HCT116 (cell line): ENCODE results near the gene TRIM27. TPM values are rescaled to one million over a fixed set of nuclear protein-coding genes. Genes with fewer than 3 reads are reported as not detected.

ENCODE experiments used
- ATAC-seq: fragments of 200-7000 bp; cut with Tn5 transposase; 2 replicates; pipeline ENCODE4 v1.9.1; 2020; ENCODE audit warnings: mild to moderate bottlenecking, moderate library complexity
- BruUV-seq: library from RNA; stranded (reverse); fragments of 400-500 nt; replicated peaks from 2 replicates; lab custom pipeline; 2021; lab: Mats Ljungman, UMichigan
- CTCF ChIA-PET: fragments of 300-600 bp; sonication (Branson Sonifier 250); formaldehyde crosslinking; loops from one replicate; lab custom pipeline; 2021; ENCODE audit warnings: antibody characterized with exemption; lab: Charles Lee
- POLR2A ChIA-PET: fragments of 300-600, 350-600 bp; sonication (Branson Sonifier 250); formaldehyde crosslinking; loops from one replicate; lab custom pipeline; 2021; ENCODE audit warnings: antibody characterized with exemption; lab: Charles Lee
- RAD21 ChIA-PET, 2 experiments: fragments of 300-600 bp; sonication (Branson Sonifier 250); formaldehyde crosslinking; loops; one replicate each; lab custom pipeline; 2023; ENCODE audit warnings: low total read pairs in 2 of 2; ENCODE audit not compliant: uncharacterized antibody in 2 of 2, unreplicated experiment in 2 of 2, low non-redundant PET in 1 of 2; lab: Charles Lee
- DNase-seq: peaks from one replicate; pipeline ENCODE4 v3.0.0-alpha.2; 2010; ENCODE audit warnings: low read depth, low spot score
- H2AFZ ChIP-seq: fragments of 200-600 bp; shearing (Covaris generic), sonication (generic); 2 replicates; pipeline ENCODE4 v1.6.1; 2017; ENCODE audit warnings: low read depth, mixed run types, mixed read lengths, antibody characterized with exemption, low read length; ENCODE audit not compliant: poor library complexity, severe bottlenecking
- H3K27ac ChIP-seq: 2 replicates; pipeline ENCODE4 v1.5.1; 2012; ENCODE audit warnings: low read depth, low read length
- H3K27me3 ChIP-seq: fragments of 200-600 bp; sonication (generic); 2 replicates; pipeline ENCODE4 v1.6.1; 2016; ENCODE audit warnings: mixed run types, low read length, mixed read lengths; ENCODE audit not compliant: insufficient read depth
- H3K36me3 ChIP-seq, 2 experiments: fragments of 200-500 bp in 1 of 2; fragments of 200-600 bp in 1 of 2; sonication (Bioruptor generic) in 1 of 2; sonication (generic) in 1 of 2; 2 replicates each; pipeline versions ENCODE4 v1.5.1 to v1.6.1; 2014 to 2016; ENCODE audit warnings: low read length in 2 of 2, inconsistent platforms in 1 of 2, mixed read lengths in 1 of 2, mixed run types in 1 of 2; ENCODE audit not compliant: insufficient read depth in 2 of 2, control insufficient read depth in 1 of 2
- H3K4me1 ChIP-seq, 2 experiments: fragments of 200-600 bp in 1 of 2; sonication (generic) in 1 of 2; 2 replicates each; pipeline versions ENCODE4 v1.5.1 to v1.6.1; 2012 to 2017; ENCODE audit warnings: low read length in 2 of 2, inconsistent platforms in 1 of 2, mild to moderate bottlenecking in 1 of 2, mixed read lengths in 1 of 2, mixed run types in 1 of 2, moderate library complexity in 1 of 2; ENCODE audit not compliant: insufficient read depth in 2 of 2, control insufficient read depth in 1 of 2
- H3K4me2 ChIP-seq: fragments of 200-600 bp; sonication (generic); 2 replicates; pipeline ENCODE4 v1.6.1; 2017; ENCODE audit warnings: mixed run types, low read length, mixed read lengths
- H3K4me3 ChIP-seq, 2 experiments: fragments of 200-600 bp in 1 of 2; sonication (generic) in 1 of 2; replicated peaks in 1 of 2; 2 replicates each; pipeline ENCODE4 v1.5.1; 2011 to 2016; ENCODE audit warnings: low read length in 2 of 2, control low read depth in 1 of 2, low read depth in 1 of 2, mild to moderate bottlenecking in 1 of 2, mixed read lengths in 1 of 2, mixed run types in 1 of 2
- H3K79me2 ChIP-seq: fragments of 200-600 bp; sonication (generic); 2 replicates; pipeline ENCODE4 v1.6.1; 2017; ENCODE audit warnings: mild to moderate bottlenecking, mixed run types, low read length, moderate library complexity, mixed read lengths; ENCODE audit not compliant: insufficient read depth
- H3K9ac ChIP-seq: fragments of 200-600 bp; sonication (generic); 2 replicates; pipeline ENCODE4 v1.6.1; 2016; ENCODE audit warnings: low read length, mixed read lengths
- H3K9me2 ChIP-seq: fragments of 200-600 bp; sonication (generic), shearing (Covaris generic); 2 replicates; pipeline ENCODE4 v1.6.1; 2017; ENCODE audit warnings: mixed run types, mild to moderate bottlenecking, moderate library complexity; ENCODE audit not compliant: insufficient read depth
- H3K9me3 ChIP-seq, 2 experiments: fragments of 200-500 bp in 1 of 2; fragments of 200-600 bp in 1 of 2; sonication (Bioruptor generic) in 1 of 2; sonication (generic) in 1 of 2; 2 replicates each; pipeline ENCODE4 v1.6.1; 2014 to 2017; ENCODE audit warnings: low read length in 2 of 2, mixed read lengths in 2 of 2, inconsistent platforms in 1 of 2, low read depth in 1 of 2, mild to moderate bottlenecking in 1 of 2, mixed run types in 1 of 2, moderate library complexity in 1 of 2; ENCODE audit not compliant: control insufficient read depth in 1 of 2, insufficient read depth in 1 of 2
- H4K20me1 ChIP-seq: fragments of 200-600 bp; sonication (generic), shearing (Covaris generic); 2 replicates; pipeline ENCODE4 v1.6.1; 2017; ENCODE audit warnings: mixed run types, mild to moderate bottlenecking, moderate library complexity; ENCODE audit not compliant: insufficient read depth
- ATF3 ChIP-seq: IDR thresholded peaks from 2 replicates; pipeline ENCODE4 v1.6.1; 2012
- CTCF ChIP-seq, 3 experiments: fragments of 200-600 bp in 1 of 3; sonication (generic) in 1 of 3; IDR thresholded peaks in 2 of 3; conservative IDR thresholded peaks in 1 of 3; 2 replicates each; pipeline ENCODE4 v1.5.1; 2012 to 2017; ENCODE audit warnings: low read depth in 2 of 3, low read length in 2 of 3, antibody characterized with exemption in 1 of 3, borderline replicate concordance in 1 of 3, control low read depth in 1 of 3, mild to moderate bottlenecking in 1 of 3, mixed read lengths in 1 of 3, mixed run types in 1 of 3, moderate library complexity in 1 of 3; ENCODE audit not compliant: insufficient read depth in 1 of 3
- ELF1 ChIP-seq: IDR thresholded peaks from 2 replicates; pipeline ENCODE4 v1.6.1; 2012; ENCODE audit warnings: low read depth, borderline replicate concordance
- EZH2phosphoT487 ChIP-seq: fragments of 200-600 bp; IDR thresholded peaks from 2 replicates; pipeline ENCODE4 v1.6.1; 2018; ENCODE audit warnings: antibody characterized with exemption, borderline replicate concordance
- FOSL1 ChIP-seq: IDR thresholded peaks from 2 replicates; pipeline ENCODE4 v1.6.1; 2012; ENCODE audit warnings: low read depth
- MAX ChIP-seq: IDR thresholded peaks from 2 replicates; pipeline ENCODE4 v1.6.1; 2012
- POLR2A ChIP-seq: IDR thresholded peaks from 2 replicates; pipeline ENCODE4 v1.7.0; 2011; ENCODE audit warnings: borderline replicate concordance; ENCODE audit not compliant: insufficient read depth, insufficient read length; ENCODE audit errors: extremely low read depth
- REST ChIP-seq: IDR thresholded peaks from 2 replicates; pipeline ENCODE4 v1.6.1; 2012; ENCODE audit warnings: low read depth
- SIN3A ChIP-seq: IDR thresholded peaks from 2 replicates; pipeline ENCODE4 v1.6.1; 2012; ENCODE audit warnings: low read depth
- YY1 ChIP-seq: IDR thresholded peaks from 2 replicates; pipeline ENCODE4 v1.6.1; 2011; ENCODE audit warnings: low read length, low read depth, moderate library complexity, mild to moderate bottlenecking; ENCODE audit not compliant: insufficient replicate concordance; ENCODE audit errors: extremely low read depth
- ZFX ChIP-seq: fragments of 450-650 bp; IDR thresholded peaks from 2 replicates; pipeline ENCODE4 v1.6.1; 2017
- ZNF274 ChIP-seq: fragments of 200-500 bp; sonication (Bioruptor generic); IDR thresholded peaks from 2 replicates; pipeline ENCODE4 v1.6.1; 2014; ENCODE audit warnings: mild to moderate bottlenecking, low read depth, low read length, inconsistent platforms
- intact Hi-C: fragments of 100-400 bp; cut with micrococcal nuclease; formaldehyde crosslinking; loops from 2 replicates; pipeline ENCODE4 v1.10.0; 2022
- total RNA-seq: library from RNA; stranded (reverse); gene quantifications from one replicate; pipeline ENCODE4 v1.2.1, GENCODE V29; 2021; ENCODE audit not compliant: unreplicated experiment

Gene TRIM27
- total RNA-seq, 1 experiment from 2014 or later, result 62.5 TPM

- Histone ChIP-seq H3K9ac (no peak overlapping the region), H3K27me3 (no peaks in the 10 kb centered on the region), H3K9me3 (peaks cover 0 to 3% of the 10 kb centered on the region in 2 experiments; a peak in 1 of 4 replicates), H3K4me3 (no peak overlapping the region), H3K79me2 (no peaks in the 10 kb centered on the region), H3K4me2 (no peak overlapping the region), H3K27ac (no peak overlapping the region), H3K4me1 (peaks cover 6 to 18% of the 10 kb centered on the region in 2 experiments; a peak in 3 of 4 replicates), H3K36me3 (no peaks in the 10 kb centered on the region), H3K9me2 (no peaks in the 10 kb centered on the region), H2AFZ (no peak overlapping the region), H4K20me1 (no peaks in the 10 kb centered on the region)
- POLR2A ChIA-PET, result no interaction called here
- DNase-seq (no peak), ATAC-seq (no peak)
- TF ChIP-seq EZH2phosphoT487 (no peak), MAX (no peak), SIN3A (no peak), ZFX (no peak), ELF1 (no peak), POLR2A (no peak), ZNF274 (no peak), YY1 (no peak), FOSL1 (no peak), CTCF (IDR thresholded peaks at IDR 0.05 in 2 of 3, conservative IDR thresholded peaks at IDR 0.05 in 1 of 3; ENCODE audit: borderline replicate concordance in 1 of 3, insufficient read depth in 1 of 3, low read depth in 2 of 3, low read length in 2 of 3) (no peak), REST (no peak), ATF3 (no peak)
- RAD21 ChIA-PET, result no interaction called here
- CTCF ChIA-PET, result interaction anchor here (1.1 kb wide), 1 partner anchor 89 kb away, joined by 3 read pairs; no protein-coding TSS in a partner anchor
- intact Hi-C loops, result no loop called here
- BruUV-seq, result no TSS peak
Measured at GRCh38 chr6:28858963-28859362, 64.8 kb downstream of the TRIM27 start.
